Transverse colon (tissue), 4 donors: ENCODE measurements around the gene STEAP3.

Experiments
- POLR2AphosphoS5 ChIP-seq, 3 donors: sonication (generic); formaldehyde crosslinking; IDR thresholded peaks; one replicate each; pipeline ENCODE4 v1.6.1; 2016; ENCODE audit warnings: antibody characterized with exemption in 3 of 3
- TF ChIP-seq, protein P1 (sequence below), 5 experiments: fragments of 200-600 bp in 3 of 5; fragments of 450-650 bp in 2 of 5; sonication (generic) in 3 of 5; IDR thresholded peaks; 1 replicate in 2 of 5; 2 replicates in 3 of 5; pipeline ENCODE4 v1.5.1; 2016 to 2017; ENCODE audit warnings: antibody characterized with exemption in 5 of 5, inconsistent platforms in 3 of 5, mild to moderate bottlenecking in 2 of 5, moderate library complexity in 1 of 5

DNA sequence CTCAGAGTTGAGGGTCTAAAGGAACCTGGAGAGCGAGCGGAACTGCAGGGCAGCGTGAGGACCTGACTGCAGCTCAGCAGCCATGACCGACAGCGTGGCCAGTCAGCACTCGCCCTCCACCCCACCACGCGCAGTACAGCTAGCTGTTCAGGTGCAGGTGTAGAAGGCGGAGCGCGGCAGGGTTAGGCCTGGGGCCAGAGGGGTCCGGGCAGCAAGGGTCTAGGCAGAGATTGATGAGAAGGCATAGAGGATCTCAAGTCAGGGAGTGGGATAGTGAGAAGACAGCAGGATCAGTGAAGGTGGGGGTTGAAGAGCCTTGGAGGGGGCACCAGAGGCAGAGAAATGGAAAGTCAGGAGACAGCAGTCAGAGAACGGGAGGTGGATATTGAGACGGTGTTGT lies 71.0 kb downstream of the STEAP3 start:
- TF ChIP-seq, protein P1, sequence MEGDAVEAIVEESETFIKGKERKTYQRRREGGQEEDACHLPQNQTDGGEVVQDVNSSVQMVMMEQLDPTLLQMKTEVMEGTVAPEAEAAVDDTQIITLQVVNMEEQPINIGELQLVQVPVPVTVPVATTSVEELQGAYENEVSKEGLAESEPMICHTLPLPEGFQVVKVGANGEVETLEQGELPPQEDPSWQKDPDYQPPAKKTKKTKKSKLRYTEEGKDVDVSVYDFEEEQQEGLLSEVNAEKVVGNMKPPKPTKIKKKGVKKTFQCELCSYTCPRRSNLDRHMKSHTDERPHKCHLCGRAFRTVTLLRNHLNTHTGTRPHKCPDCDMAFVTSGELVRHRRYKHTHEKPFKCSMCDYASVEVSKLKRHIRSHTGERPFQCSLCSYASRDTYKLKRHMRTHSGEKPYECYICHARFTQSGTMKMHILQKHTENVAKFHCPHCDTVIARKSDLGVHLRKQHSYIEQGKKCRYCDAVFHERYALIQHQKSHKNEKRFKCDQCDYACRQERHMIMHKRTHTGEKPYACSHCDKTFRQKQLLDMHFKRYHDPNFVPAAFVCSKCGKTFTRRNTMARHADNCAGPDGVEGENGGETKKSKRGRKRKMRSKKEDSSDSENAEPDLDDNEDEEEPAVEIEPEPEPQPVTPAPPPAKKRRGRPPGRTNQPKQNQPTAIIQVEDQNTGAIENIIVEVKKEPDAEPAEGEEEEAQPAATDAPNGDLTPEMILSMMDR (IDR thresholded peaks at IDR 0.05): no peak
- no peak for TF ChIP-seq POLR2AphosphoS5 (IDR thresholded peaks at IDR 0.05)
